Mesangial cell (primary cell): ENCODE results near the gene CYP2A7. TPM values are rescaled to one million over a fixed set of nuclear protein-coding genes. Genes with fewer than 3 reads are reported as not detected.

Experiments used
- total RNA-seq: library from RNA; depleted of rRNA; stranded (reverse); fragments of >200 nt; gene quantifications from 2 replicates; pipeline ENCODE4 v1.2.3, GENCODE V29; 2015

CYP2A7 gene, protein sequence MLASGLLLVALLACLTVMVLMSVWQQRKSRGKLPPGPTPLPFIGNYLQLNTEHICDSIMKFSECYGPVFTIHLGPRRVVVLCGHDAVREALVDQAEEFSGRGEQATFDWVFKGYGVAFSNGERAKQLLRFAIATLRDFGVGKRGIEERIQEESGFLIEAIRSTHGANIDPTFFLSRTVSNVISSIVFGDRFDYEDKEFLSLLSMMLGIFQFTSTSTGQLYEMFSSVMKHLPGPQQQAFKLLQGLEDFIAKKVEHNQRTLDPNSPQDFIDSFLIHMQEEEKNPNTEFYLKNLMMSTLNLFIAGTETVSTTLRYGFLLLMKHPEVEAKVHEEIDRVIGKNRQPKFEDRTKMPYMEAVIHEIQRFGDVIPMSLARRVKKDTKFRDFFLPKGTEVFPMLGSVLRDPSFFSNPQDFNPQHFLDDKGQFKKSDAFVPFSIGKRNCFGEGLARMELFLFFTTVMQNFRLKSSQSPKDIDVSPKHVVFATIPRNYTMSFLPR
- total RNA-seq, result not detected in 2 replicates

DNA sequence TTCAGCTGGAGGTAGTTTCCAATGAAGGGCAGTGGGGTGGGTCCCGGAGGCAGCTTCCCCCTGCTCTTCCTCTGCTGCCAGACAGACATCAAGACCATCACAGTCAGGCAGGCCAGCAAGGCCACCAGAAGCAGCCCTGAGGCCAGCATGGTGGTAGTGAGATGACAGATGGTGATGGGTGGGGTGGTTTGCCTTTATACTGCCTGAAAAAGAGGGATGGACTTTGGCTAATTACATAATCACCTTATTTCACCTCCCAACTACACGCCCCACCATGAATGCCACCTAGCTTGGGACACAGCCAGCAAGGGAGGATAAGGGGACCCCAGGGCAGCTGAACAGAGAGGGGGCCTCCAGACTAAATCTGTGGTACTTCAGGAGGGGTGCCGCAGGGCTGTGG is at the start of gene CYP2A7:
CYP2A7 (minus strand) TSS at position 170 of the 400 bp plus-strand sequence; CDS start at position 149, 21 bp downstream.

DNA sequence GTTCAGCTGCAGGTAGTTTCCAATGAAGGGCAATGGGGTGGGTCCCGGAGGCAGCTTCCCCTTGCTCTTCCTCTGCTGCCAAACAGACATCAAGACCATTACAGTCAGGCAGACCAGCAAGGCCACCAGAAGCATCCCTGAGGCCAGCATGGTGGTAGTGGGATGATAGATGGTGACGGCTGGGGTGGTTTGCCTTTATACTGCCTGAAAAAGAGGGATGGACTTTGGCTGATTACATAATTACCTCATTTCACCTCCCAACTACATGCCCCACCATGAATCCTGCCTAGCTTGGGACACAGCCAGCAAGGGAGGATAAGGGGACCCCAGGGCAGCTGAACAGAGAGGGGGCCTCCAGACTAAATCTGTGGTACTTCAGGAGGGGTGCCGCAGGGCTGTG is 31.8 kb downstream of the CYP2A7 start, which contains the start of gene CYP2A6:
CYP2A6 (minus strand) TSS at position 171 of the 400 bp plus-strand sequence; CDS start at position 150, 21 bp downstream.

Other genes starting within 250 kb of the CYP2A7 start
- 26.4 and 31.7 TPM in 2 replicates for gene NUMBL, start 191.6 kb downstream of the CYP2A7 start, total RNA-seq
- 34.1 and 59.8 TPM in 2 replicates for gene COQ8B, start 165.3 kb downstream of the CYP2A7 start, total RNA-seq
- 9.6 and 17.9 TPM in 2 replicates for gene ITPKC, start 165.1 kb downstream of the CYP2A7 start, total RNA-seq
- 3.4 and 12.2 TPM in 2 replicates for gene ACTMAP, start 131.8 kb downstream of the CYP2A7 start, total RNA-seq
- 113 and 206 TPM in 2 replicates for gene SNRPA, start 131.0 kb downstream of the CYP2A7 start, total RNA-seq
- gene MIA, start 106.7 kb downstream of the CYP2A7 start, total RNA-seq, result not detected in 2 replicates
- 20.0 and 29.3 TPM in 2 replicates for gene RAB4B, start 104.0 kb downstream of the CYP2A7 start, total RNA-seq
- gene EGLN2, start 83.0 kb downstream of the CYP2A7 start, total RNA-seq, result 87.7 and 92.9 TPM in 2 replicates
- not detected in 2 replicates for gene CYP2A6, start 31.8 kb downstream of the CYP2A7 start, total RNA-seq
- not detected in 2 replicates for gene CYP2B6, start 109.1 kb upstream of the CYP2A7 start, total RNA-seq
- not detected in 2 replicates for gene CYP2A13, start 206.2 kb upstream of the CYP2A7 start, total RNA-seq
- not detected in 2 replicates for gene CYP2F1, start 232.2 kb upstream of the CYP2A7 start, total RNA-seq